ENCODE measurements around the gene CACNA1H. TPM values are rescaled to one million over a fixed set of nuclear protein-coding genes. Genes with fewer than 3 reads are reported as not detected.
A peak's percentile ranks its signal among the peaks of the same experiment; 100 is the strongest.

CACNA1H gene
- total RNA-seq, 6 experiments from 2014 or later: 0.56 to 14.0 (median 5.0) TPM

DNA sequence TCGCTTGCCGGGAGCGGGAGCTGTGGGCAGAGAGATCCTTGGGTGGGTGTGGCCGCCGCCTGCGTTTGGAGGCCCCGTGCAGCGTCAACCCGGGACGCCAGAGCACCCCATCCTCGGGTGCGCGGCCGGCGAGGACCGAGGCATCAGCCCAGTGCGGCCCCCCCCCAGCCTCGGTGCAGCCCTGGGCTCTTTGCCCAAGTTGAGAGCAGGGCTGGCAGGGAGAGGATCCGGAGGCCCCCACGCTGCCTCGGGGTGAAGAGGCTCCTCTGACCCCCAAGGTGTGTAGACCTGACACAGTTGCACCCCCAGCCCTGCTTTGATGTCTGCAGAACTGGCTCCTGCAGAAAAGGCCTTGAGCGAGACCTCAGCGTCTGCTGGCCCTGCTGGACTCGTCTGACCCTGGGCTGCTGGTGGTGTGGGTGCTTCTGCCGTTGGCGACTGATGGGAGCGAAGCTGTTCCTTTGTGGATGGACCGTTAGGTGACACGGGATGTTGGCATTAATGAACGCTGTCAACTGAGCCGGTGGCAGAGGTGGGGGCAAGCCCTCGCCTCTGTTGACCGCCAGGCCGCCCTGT is 8.0 kb downstream of the CACNA1H start:
- ATAC-seq (no peak), DNase-seq (no peak)
- H3K4me3 ChIP-seq: peak overlapping the region in 1 of 3 donors; percentile 16
- H3K4me1 ChIP-seq: peaks cover 0 to 24% (median 10%) of the 10 kb centered on the region in 4 donors
- no peaks in the 10 kb centered on the region for H3K36me3 ChIP-seq
- no peaks in the 10 kb centered on the region for H3K27me3 ChIP-seq
- peak overlapping the region in 2 of 3 donors; percentile 40 to 64 for H3K27ac ChIP-seq
- H3K9me3 ChIP-seq: no peaks in the 10 kb centered on the region
- TF ChIP-seq, protein P1, sequence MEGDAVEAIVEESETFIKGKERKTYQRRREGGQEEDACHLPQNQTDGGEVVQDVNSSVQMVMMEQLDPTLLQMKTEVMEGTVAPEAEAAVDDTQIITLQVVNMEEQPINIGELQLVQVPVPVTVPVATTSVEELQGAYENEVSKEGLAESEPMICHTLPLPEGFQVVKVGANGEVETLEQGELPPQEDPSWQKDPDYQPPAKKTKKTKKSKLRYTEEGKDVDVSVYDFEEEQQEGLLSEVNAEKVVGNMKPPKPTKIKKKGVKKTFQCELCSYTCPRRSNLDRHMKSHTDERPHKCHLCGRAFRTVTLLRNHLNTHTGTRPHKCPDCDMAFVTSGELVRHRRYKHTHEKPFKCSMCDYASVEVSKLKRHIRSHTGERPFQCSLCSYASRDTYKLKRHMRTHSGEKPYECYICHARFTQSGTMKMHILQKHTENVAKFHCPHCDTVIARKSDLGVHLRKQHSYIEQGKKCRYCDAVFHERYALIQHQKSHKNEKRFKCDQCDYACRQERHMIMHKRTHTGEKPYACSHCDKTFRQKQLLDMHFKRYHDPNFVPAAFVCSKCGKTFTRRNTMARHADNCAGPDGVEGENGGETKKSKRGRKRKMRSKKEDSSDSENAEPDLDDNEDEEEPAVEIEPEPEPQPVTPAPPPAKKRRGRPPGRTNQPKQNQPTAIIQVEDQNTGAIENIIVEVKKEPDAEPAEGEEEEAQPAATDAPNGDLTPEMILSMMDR (IDR thresholded peaks at IDR 0.05): no peak
- no peak for TF ChIP-seq POLR2A (IDR thresholded peaks at IDR 0.05)
- WGBS (ENCODE audit: insufficient coverage, low coverage, low lambda C conversion rate, missing lambda C conversion rate): no CpG with 5 or more reads among the region's 34 CpGs
- intact Hi-C loops (cut with DNase I): no loop called here

DNA sequence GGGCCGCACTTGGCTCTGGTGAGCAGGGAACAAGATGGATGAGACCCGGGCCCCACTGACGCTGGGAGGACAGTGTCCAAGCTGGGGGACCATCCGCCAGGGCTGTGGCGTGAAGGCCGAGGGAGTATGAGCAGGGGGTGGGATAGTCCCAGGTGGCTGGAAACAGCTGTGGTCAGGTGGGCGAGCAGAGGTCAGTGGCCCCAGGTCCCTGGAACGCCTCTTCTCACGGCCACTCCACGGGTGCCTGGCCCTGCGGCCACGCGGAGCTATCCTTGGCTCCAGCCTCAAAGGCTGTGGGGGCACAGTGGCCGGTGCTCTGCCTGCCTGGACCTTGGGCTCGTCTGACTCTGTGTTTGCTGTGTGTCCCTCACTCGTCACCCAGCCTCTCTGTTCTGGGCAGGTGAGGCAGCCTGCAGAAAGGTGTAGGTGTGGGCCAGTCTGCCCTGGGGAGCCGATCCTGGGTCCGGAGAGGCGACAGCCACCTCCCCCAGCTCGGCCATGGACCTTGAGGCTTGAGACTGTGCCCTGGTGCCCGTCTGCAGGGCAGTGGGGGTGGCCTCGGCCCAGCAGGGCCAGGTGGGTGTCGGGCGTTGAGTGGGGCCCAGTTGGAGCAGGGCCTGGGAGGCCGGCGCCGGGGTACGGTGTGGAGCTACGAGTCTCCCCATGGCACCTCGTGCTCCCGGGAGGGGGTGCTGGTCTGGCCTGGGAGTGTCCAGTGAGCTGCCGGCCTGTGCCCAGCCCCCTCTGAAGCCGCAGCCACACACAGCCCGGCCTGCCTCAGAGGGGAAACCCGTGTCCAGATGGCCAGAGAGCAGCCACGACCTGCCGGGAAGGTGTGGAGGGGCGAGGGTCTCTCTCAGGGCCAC is 10.0 kb downstream of the CACNA1H start:
- H3K9me3 ChIP-seq: no peaks in the 10 kb centered on the region
- H3K27me3 ChIP-seq: no peaks in the 10 kb centered on the region
- ATAC-seq (no peak), DNase-seq (no peak)
- WGBS (ENCODE audit: insufficient coverage, low coverage, low lambda C conversion rate, missing lambda C conversion rate): no CpG with 5 or more reads among the region's 38 CpGs
- H3K4me3 ChIP-seq: no peak overlapping the region
- H3K27ac ChIP-seq: no peak overlapping the region
- no peaks in the 10 kb centered on the region for H3K36me3 ChIP-seq
- no peak for TF ChIP-seq POLR2A (IDR thresholded peaks at IDR 0.05)
- TF ChIP-seq, protein P1 (IDR thresholded peaks at IDR 0.05): no peak
- H3K4me1 ChIP-seq: peaks cover 0 to 22% (median 10%) of the 10 kb centered on the region in 4 donors
- intact Hi-C loops (cut with DNase I): no loop called here

DNA sequence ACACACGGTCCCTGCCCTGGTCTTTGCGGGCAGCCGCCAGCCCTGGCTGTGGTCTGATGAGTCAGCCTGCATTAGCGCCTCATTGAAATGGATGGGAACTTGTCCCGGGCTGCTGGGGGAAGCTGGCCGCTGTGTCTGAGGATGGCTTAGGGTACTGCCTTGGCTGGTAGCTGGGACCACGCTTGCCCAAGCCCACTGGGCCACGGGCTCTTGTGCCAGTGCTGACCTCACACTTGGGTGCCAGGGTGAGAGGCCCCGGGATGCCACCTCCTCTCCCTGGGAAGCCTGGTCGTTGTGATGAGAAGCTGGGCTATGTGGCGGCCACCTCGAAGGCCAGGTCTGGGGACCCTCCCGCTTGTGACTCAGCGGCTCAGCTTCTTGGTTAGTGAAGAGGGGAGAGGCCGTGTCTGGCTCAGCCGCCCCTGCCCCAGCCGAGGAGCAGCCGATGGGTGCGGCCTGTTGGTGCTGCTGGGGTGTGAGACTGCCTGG is 10.7 kb downstream of the CACNA1H start:
- H3K27me3 ChIP-seq: no peaks in the 10 kb centered on the region
- no CpG with 5 or more reads among the region's 19 CpGs for WGBS (ENCODE audit: insufficient coverage, low coverage, low lambda C conversion rate, missing lambda C conversion rate)
- H3K27ac ChIP-seq: no peak overlapping the region
- no peaks in the 10 kb centered on the region for H3K9me3 ChIP-seq
- H3K4me1 ChIP-seq: peaks cover 0 to 22% (median 10%) of the 10 kb centered on the region in 4 donors
- no peak for DNase-seq
- no peaks in the 10 kb centered on the region for H3K36me3 ChIP-seq
- intact Hi-C loops (cut with DNase I): no loop called here
- H3K4me3 ChIP-seq: no peak overlapping the region
- TF ChIP-seq, protein P1 (IDR thresholded peaks at IDR 0.05): no peak
- TF ChIP-seq POLR2A (IDR thresholded peaks at IDR 0.05): no peak
- no peak for ATAC-seq

DNA sequence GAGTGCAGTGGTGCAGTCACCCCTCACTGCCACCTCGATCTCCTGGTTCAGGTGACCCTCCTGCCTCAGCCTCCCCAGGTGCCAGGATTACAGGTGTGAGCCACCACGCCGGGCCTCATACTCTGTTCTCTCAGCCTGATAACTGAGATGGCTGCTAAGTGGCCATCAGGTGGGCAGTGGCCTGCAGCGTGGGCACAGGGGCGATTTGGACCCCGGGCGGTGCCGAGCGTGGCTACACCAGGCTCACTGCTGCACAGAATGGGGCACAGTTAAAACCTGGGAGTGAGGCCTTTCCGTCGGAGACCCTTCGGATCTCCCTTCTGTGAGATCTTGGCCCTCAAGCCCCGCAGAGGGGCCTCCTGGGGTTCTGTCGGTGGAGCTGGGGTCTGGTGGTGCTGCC is 11.5 kb downstream of the CACNA1H start:
- no peak overlapping the region for H3K4me3 ChIP-seq
- TF ChIP-seq, protein P1 (IDR thresholded peaks at IDR 0.05): no peak
- no peak for TF ChIP-seq POLR2A (IDR thresholded peaks at IDR 0.05)
- no peaks in the 10 kb centered on the region for H3K27me3 ChIP-seq
- 67% methylated on average over 1 of the region's 14 CpGs for WGBS (ENCODE audit: insufficient coverage, low coverage, low lambda C conversion rate, missing lambda C conversion rate)
- H3K36me3 ChIP-seq: no peaks in the 10 kb centered on the region
- no peak overlapping the region for H3K27ac ChIP-seq
- H3K9me3 ChIP-seq: no peaks in the 10 kb centered on the region
- ATAC-seq (no peak), DNase-seq (no peak)
- H3K4me1 ChIP-seq: peaks cover 0 to 19% (median 9%) of the 10 kb centered on the region in 4 donors
- intact Hi-C loops (cut with DNase I): no loop called here

Measured in right lobe of liver (tissue), 6 donors.